ENCODE results near the gene ARID3A.

DNA sequence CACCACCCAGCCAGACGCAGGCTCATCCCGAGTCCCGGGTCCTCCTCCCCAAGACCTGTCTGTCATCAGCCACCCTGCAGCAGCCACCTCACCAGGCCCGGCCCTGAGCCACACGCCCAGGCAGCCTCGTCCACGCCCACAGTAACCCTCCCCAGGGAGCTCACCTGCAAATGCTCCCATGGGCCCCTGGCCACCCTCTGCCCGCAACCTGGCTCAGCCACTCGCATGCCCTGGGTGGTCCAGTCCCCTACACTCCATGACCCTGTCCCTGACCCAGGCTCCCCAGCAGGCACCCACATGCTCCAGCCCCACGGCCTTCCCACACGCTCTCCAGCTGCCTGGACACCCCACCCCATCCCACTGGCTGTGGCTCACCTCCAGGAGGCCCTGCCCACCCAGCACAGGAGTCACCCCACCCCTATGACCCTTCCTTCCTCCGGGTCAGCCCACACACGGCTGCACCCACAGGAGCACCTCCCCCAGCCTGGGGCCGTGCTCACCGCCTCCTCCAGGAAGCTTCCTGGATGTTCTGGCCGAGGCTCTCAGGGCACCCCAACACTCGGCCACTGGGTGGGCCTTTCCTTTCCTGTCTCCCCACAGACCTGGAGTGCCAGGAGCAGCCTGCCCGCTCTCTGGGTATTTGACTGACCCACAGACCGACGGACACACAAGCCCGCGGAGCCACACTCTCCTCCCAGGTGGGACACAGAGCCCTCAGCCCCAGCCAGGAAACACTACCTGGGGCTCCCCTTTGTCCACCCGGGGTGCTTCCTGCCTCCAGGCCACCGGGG lies 91.5 kb downstream of the ARID3A start:
- TF ChIP-seq, protein P1, sequence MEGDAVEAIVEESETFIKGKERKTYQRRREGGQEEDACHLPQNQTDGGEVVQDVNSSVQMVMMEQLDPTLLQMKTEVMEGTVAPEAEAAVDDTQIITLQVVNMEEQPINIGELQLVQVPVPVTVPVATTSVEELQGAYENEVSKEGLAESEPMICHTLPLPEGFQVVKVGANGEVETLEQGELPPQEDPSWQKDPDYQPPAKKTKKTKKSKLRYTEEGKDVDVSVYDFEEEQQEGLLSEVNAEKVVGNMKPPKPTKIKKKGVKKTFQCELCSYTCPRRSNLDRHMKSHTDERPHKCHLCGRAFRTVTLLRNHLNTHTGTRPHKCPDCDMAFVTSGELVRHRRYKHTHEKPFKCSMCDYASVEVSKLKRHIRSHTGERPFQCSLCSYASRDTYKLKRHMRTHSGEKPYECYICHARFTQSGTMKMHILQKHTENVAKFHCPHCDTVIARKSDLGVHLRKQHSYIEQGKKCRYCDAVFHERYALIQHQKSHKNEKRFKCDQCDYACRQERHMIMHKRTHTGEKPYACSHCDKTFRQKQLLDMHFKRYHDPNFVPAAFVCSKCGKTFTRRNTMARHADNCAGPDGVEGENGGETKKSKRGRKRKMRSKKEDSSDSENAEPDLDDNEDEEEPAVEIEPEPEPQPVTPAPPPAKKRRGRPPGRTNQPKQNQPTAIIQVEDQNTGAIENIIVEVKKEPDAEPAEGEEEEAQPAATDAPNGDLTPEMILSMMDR (IDR thresholded peaks at IDR 0.05; ENCODE audit: insufficient read depth, low read length): no peak
- TF ChIP-seq POLR2AphosphoS5 (IDR thresholded peaks at IDR 0.05; ENCODE audit: low read depth): 0 out of 2 replicates have a peak, but pooled peaks have one; percentile 7
- TF ChIP-seq, protein P2, sequence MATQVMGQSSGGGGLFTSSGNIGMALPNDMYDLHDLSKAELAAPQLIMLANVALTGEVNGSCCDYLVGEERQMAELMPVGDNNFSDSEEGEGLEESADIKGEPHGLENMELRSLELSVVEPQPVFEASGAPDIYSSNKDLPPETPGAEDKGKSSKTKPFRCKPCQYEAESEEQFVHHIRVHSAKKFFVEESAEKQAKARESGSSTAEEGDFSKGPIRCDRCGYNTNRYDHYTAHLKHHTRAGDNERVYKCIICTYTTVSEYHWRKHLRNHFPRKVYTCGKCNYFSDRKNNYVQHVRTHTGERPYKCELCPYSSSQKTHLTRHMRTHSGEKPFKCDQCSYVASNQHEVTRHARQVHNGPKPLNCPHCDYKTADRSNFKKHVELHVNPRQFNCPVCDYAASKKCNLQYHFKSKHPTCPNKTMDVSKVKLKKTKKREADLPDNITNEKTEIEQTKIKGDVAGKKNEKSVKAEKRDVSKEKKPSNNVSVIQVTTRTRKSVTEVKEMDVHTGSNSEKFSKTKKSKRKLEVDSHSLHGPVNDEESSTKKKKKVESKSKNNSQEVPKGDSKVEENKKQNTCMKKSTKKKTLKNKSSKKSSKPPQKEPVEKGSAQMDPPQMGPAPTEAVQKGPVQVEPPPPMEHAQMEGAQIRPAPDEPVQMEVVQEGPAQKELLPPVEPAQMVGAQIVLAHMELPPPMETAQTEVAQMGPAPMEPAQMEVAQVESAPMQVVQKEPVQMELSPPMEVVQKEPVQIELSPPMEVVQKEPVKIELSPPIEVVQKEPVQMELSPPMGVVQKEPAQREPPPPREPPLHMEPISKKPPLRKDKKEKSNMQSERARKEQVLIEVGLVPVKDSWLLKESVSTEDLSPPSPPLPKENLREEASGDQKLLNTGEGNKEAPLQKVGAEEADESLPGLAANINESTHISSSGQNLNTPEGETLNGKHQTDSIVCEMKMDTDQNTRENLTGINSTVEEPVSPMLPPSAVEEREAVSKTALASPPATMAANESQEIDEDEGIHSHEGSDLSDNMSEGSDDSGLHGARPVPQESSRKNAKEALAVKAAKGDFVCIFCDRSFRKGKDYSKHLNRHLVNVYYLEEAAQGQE (IDR thresholded peaks at IDR 0.05; ENCODE audit: insufficient replicate concordance, low read depth): no peak
- TF ChIP-seq GABPA (IDR thresholded peaks at IDR 0.05; ENCODE audit: low read depth): no peak

Measured in HL-60 (cell line).